ENCODE data around the gene GPRIN1.
"Not testable (repeated sequence)": the region's sequence is repeated elsewhere in the genome, so short reads cannot be mapped to it uniquely, and the experiment has no call there.

Gene GPRIN1

DNA sequence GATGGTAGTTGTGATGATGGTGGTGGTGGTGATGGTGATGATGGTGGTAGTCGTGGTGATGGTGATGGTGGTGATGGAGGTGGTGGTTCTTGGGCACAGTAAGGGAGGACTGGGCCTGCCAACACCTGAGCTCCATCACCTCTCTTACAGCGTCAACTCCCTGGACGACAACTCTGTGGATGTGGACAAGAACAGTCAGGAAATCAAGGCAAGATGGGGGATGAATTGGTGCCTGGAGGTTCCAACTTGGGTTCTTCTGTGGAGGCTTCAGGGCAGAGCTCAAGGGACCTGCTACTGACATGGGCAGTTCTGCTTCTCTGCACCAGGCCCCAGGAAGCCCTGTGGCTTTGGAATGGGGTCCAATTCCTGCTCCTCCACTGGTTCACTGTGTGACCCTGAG, 17.4 kb downstream of the GPRIN1 start:
- TF ChIP-seq, protein P1, sequence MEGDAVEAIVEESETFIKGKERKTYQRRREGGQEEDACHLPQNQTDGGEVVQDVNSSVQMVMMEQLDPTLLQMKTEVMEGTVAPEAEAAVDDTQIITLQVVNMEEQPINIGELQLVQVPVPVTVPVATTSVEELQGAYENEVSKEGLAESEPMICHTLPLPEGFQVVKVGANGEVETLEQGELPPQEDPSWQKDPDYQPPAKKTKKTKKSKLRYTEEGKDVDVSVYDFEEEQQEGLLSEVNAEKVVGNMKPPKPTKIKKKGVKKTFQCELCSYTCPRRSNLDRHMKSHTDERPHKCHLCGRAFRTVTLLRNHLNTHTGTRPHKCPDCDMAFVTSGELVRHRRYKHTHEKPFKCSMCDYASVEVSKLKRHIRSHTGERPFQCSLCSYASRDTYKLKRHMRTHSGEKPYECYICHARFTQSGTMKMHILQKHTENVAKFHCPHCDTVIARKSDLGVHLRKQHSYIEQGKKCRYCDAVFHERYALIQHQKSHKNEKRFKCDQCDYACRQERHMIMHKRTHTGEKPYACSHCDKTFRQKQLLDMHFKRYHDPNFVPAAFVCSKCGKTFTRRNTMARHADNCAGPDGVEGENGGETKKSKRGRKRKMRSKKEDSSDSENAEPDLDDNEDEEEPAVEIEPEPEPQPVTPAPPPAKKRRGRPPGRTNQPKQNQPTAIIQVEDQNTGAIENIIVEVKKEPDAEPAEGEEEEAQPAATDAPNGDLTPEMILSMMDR (IDR thresholded peaks at IDR 0.05; ENCODE audit: low read length, missing control alignments): no peak
- H3K4me3 ChIP-seq (replicated peaks; ENCODE audit: low read depth, low read length): no peak overlapping the region
- DNase-seq (ENCODE audit: low read depth): no peak

DNA sequence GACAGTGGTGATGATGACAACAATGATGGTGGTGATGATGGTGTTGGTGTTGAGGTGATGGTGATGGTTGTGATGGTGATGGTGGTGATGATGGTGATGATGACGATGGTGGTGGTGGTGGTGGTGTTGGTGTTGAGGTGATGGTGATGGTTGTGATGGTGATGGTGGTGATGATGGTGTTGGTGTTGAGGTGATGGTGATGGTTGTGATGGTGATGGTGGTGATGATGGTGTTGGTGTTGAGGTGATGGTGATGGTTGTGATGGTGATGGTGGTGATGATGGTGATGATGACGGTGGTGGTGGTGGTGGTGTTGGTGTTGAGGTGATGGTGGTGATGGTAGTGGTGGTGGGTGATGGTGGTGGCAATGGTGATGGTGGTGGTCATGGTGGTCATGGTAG, 18.3 kb downstream of the GPRIN1 start:
- H3K4me3 ChIP-seq (replicated peaks; ENCODE audit: low read depth, low read length); DNase-seq (ENCODE audit: low read depth): not testable (repeated sequence)

DNA sequence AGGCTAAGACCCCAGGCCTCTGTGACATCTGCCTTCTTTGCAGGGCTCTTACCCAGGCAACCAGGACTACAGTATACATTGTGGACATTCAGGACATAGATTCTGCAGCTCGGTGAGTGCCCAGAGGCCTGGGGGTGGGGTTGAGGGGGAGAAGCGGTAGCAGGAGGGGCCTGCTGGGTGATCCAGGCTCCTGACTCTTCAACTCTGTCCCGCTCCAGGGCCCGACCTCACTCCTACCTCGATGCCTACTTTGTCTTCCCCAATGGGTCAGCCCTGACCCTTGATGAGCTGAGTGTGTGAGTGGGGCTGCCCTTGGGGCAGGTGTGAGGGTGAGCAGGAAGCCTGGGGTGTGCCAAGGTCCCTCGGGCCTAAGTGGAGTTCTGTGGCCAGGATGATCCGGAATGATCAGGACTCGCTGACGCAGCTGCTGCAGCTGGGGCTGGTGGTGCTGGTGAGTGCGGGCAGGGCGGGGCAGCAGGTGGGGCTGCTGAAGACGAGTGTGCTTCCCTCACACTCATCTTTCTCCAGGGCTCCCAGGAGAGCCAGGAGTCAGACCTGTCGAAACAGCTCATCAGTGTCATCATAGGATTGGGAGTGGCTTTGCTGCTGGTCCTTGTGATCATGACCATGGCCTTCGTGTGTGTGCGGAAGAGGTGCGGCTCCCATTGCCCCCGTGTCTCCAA, 19.8 kb downstream of the GPRIN1 start:
- DNase-seq (ENCODE audit: low read depth): no peak
- TF ChIP-seq, protein P1 (IDR thresholded peaks at IDR 0.05; ENCODE audit: low read length, missing control alignments): no peak
- H3K4me3 ChIP-seq (replicated peaks; ENCODE audit: low read depth, low read length): no peak overlapping the region

DNA sequence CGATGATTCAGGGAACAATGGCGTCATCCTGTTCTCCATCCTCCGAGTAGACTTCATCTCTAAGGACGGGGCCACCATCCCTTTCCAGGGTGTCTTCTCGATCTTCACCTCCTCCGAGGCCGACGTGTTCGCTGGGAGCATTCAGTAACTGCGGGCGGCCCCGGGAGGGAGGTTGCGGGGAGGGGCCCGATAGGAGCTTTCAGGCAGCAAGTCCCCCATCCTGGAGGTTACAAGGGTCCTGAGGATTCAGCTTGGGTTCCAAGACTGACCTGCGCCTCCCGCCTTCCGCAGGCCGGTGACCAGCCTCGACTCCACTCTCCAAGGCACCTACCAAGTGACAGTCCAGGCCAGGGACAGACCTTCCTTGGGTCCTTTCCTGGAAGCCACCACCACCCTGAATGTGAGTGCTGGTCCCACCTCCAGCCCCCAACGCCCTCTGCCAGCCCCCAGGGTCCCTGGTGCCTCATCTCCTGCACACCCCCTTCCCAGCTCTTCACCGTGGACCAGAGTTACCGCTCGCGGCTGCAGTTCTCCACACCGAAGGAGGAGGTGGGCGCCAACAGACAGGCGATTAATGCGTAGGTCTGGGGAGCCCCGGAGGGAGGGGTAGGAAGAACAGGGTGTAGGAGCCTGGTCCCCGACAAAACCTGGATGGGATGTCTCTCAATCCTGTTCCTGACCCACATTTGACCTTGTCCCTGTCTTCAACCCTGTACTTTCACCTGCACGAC, 20.8 kb downstream of the GPRIN1 start:
- TF ChIP-seq, protein P1 (IDR thresholded peaks at IDR 0.05; ENCODE audit: low read length, missing control alignments): no peak
- DNase-seq (ENCODE audit: low read depth): no peak

DNA sequence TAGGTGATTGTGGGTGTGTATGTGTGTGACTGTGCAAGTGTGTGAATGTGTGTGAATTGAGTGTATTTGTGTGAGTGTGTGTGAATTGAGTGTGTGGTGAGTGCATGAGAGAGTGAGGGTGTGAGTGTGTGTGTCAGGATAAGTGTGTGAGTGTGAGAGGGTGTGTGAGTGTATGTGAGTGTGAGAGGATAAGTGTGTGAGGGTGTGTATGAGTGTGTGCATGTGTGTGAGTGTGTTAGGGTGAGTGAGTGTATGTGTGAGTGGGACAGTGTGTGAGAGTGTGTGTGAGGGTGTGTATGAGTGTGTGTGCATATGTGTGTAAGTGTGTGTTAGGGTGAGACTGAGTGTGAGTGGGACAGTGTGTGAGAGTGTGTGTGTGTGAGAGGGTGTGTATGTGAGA, 21.7 kb downstream of the GPRIN1 start:
- H3K4me3 ChIP-seq (replicated peaks; ENCODE audit: low read depth, low read length): no peak overlapping the region
- TF ChIP-seq, protein P1 (IDR thresholded peaks at IDR 0.05; ENCODE audit: low read length, missing control alignments): no peak
- DNase-seq (ENCODE audit: low read depth): no peak

More for the DNA sequence above, 20.8 kb downstream of the GPRIN1 start:
- no peak overlapping the region for H3K4me3 ChIP-seq (replicated peaks; ENCODE audit: low read depth, low read length)

DNA sequence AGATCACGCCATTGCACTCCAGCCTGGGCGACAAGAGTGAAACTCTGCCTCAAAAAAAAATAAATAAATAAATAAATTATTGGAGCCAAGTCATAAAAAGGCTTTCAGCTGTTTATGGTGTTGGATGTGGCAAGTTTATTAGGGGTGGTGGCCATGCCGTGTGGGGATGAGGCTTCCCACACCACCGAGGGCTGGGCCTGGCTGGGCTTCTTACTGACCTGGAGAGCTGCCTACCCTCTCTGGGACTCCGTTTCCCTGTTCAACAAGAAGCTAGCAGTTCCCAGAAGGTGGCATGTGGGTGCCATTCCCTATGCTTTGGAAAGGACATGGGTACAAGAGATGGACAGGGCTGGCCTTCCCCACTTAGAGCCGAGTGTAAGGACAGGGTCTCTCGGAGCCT, 22.6 kb downstream of the GPRIN1 start:
- TF ChIP-seq, protein P1 (IDR thresholded peaks at IDR 0.05; ENCODE audit: low read length, missing control alignments): no peak
- no peak overlapping the region for H3K4me3 ChIP-seq (replicated peaks; ENCODE audit: low read depth, low read length)
- DNase-seq (ENCODE audit: low read depth): no peak

DNA sequence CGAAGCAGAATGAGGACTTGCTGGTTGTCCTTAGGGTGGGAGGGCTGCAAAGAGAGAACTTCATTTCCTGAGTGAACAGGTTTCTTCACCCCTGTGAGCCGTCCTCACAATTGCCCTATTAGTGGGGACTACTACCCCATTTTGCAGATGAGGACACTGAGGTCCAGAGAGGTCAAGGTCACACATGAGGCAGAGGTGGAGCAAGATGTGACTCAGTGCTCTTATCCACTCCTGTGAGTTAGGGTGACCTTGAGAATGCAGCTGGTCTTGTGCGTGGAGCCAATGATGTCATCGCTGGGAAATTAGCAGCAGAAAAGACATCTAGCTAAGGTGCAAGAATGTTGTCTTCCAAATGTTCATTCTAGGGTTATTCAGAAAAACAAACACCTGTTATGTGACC, 26.9 kb downstream of the GPRIN1 start:
- TF ChIP-seq, protein P1 (IDR thresholded peaks at IDR 0.05; ENCODE audit: low read length, missing control alignments): no peak
- DNase-seq (ENCODE audit: low read depth): peak; percentile 21
- no peak overlapping the region for H3K4me3 ChIP-seq (replicated peaks; ENCODE audit: low read depth, low read length)

All from fibroblast of pulmonary artery (primary cell).